SW480 (cell line): ENCODE results near the gene TOMM7.
A peak's percentile ranks its signal among the peaks of the same experiment; 100 is the strongest.
"Not testable (repeated sequence)": the region's sequence is repeated elsewhere in the genome, so short reads cannot be mapped to it uniquely, and the experiment has no call there.

Source experiments
- DNase-seq: peaks from one replicate; pipeline ENCODE4 v3.0.0-alpha.2; 2016; ENCODE audit warnings: low spot score

Gene TOMM7

GRCh38 chr7:22784346-22784745 is 38.3 kb downstream of the TOMM7 start:
- DNase-seq = no peak

GRCh38 chr7:22783421-22783820 is 39.2 kb downstream of the TOMM7 start:
- no peak for DNase-seq

GRCh38 chr7:22782616-22783232 is 39.9 kb downstream of the TOMM7 start:
- peak; percentile 67 for DNase-seq

GRCh38 chr7:22781230-22781711 is 41.4 kb downstream of the TOMM7 start:
- no peak for DNase-seq

- not testable (repeated sequence) for DNase-seq
Measured at GRCh38 chr7:22779730-22780323, 42.8 kb downstream of the TOMM7 start.

GRCh38 chr7:22776964-22777363 is 45.7 kb downstream of the TOMM7 start:
- DNase-seq = no peak

GRCh38 chr7:22772885-22773284 is 49.8 kb downstream of the TOMM7 start:
- DNase-seq = no peak

- no peak for DNase-seq
Measured at GRCh38 chr7:22771872-22772228, 50.8 kb downstream of the TOMM7 start.

GRCh38 chr7:22771194-22771871 is 51.3 kb downstream of the TOMM7 start:
- DNase-seq = no peak

GRCh38 chr7:22765609-22766008 is 57.0 kb downstream of the TOMM7 start:
- no peak for DNase-seq
